SH-SY5Y (cell line): ENCODE measurements around the gene PREPL.

Source experiments
- GATA2 ChIP-seq: IDR thresholded peaks from 2 replicates; pipeline ENCODE4 v1.6.1; 2011; ENCODE audit warnings: mild to moderate bottlenecking, low read depth, low read length
- GATA3 ChIP-seq: IDR thresholded peaks from 2 replicates; pipeline ENCODE4 v1.6.1; 2011; ENCODE audit warnings: low read depth, mild to moderate bottlenecking, low read length, moderate library complexity

The PREPL gene

DNA sequence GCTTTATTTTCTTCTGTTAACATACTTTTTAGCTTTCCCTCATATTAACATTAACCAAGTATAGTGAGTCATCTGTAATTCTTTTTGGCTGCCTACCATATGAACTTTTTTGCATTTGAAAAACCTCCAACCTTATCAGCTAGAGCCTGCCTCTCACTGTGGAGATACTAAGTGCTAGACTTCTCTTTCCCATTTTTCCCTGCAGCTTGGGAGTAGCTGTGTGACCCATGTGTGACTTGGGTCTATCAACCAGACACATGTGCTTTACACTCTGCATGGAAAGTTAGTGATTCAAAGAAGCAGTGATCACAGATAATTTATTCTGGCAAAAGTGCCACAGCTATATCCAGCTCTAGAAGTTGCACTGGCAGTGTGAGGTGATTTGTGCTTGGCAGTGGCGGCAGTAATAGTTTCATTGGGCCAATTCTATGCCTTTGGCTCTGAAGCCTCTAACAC lies 36.3 kb downstream of the PREPL start:
- TF ChIP-seq GATA2 (no peak), GATA3 (no peak)

DNA sequence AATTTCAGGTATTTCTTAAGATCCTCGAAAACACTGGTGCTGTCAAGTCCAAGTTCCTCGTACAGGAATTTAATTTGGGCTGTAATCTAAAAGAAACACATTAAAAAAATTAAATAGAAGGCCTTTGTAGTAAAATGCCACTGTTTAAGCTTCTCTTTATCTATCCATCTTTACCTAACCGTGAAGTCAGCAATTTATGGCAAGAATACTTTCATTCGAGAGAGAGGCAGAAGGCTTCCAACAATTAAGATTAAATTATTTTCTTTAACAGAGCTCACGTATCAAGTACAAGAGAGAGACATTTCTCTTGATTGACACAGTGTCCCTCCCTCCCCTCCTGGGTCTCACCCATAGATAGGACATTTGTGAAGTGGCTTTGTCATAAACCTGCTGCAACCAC lies 39.9 kb downstream of the PREPL start:
- TF ChIP-seq GATA2 (no peak), GATA3 (no peak)

GRCh38 chr2:44320832-44321231 lies 40.5 kb downstream of the PREPL start:
- no peak for TF ChIP-seq GATA2
- TF ChIP-seq GATA3, result no peak

GRCh38 chr2:44315945-44316344 lies 45.3 kb downstream of the PREPL start:
- TF ChIP-seq GATA2, result no peak
- TF ChIP-seq GATA3, result no peak

- no peak for TF ChIP-seq GATA3
- TF ChIP-seq GATA2, result no peak
Observed at GRCh38 chr2:44314362-44314761, 46.9 kb downstream of the PREPL start.

DNA sequence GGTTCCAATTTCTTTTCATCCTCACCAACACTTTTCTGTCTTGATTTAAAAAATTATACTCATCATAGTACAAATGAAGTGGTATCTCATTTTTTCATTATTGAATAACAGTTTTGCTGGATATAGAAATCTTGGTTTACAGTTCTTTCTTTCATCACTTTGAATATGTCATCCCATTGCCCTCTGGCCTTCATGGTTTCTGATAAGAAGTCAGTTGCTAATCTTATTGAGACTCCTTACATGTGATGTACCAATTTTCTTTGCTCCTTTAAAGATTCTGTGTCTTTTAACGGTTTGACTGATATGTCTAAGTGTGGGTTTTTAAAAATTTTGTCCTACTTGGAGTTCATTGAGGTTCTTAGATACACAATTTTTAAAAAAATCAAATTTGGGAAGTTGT lies 51.0 kb downstream of the PREPL start:
- TF ChIP-seq GATA2 (no peak), GATA3 (no peak)

- TF ChIP-seq GATA3 (no peak), GATA2 (no peak)
Observed at GRCh38 chr2:44305882-44306281, 55.4 kb downstream of the PREPL start.

DNA sequence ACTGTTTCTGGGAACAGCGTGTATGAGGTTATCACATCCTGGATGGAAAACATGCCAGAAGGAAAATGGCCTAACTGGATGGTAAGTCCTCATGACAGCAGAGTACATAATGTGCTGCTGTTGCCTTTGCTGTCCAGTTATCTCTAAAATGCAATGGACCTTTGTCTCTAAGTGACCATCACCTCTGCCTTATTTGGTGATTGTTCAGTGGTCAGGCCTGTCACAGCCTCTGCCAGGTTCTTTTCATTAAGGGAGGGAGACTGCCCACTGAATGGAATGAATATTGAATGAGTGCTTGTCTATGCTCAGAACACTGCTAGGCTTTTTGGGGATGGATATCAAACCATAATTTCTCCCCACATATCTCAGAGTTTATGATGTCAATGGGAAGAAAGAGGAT lies 57.0 kb downstream of the PREPL start:
- TF ChIP-seq GATA3, result no peak
- no peak for TF ChIP-seq GATA2

- TF ChIP-seq GATA2, result no peak
- TF ChIP-seq GATA3, result no peak
Observed at GRCh38 chr2:44301111-44301510, 60.2 kb downstream of the PREPL start.

- TF ChIP-seq GATA2 (no peak), GATA3 (no peak)
Observed at GRCh38 chr2:44299635-44300034, 61.7 kb downstream of the PREPL start.

GRCh38 chr2:44297431-44297830 lies 63.9 kb downstream of the PREPL start:
- TF ChIP-seq GATA2 (no peak), GATA3 (no peak)

GRCh38 chr2:44296653-44297052 lies 64.6 kb downstream of the PREPL start:
- TF ChIP-seq GATA3, result no peak
- no peak for TF ChIP-seq GATA2

DNA sequence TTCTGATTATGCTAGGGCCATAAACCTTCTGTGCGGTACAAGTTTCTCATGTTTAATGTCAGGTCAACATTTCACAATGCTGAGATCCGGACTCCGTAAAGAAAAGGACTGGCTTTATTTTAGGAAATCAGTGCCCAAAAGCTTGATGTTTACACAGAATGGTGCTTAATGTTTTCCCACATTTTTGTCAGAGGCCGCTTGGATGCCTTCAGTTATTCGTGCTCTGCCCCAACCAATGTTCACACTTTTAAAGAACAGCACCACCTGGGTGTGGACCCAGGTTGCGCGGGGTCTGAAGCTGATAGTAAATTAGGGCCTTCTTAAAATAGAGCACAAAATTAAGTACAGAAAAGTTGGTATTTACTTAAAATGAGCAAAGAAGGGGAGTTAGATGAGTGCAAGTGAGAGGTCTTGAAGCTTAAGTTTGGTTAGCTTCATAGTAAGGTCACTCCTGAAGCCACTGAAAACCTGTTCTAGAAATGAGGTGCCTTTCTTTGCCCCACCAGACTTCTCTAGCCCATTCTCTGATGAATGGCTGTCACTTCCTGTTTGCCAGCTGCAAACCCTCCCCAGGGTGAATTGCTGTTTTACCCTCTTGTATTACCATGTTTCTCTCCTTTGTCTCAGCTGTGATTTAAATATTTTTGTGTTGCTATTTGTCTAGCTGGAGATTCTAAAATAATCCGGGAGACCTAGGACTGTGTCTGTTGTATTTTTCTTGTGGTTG lies 65.5 kb downstream of the PREPL start:
- TF ChIP-seq GATA2 (no peak), GATA3 (no peak)

GRCh38 chr2:44295113-44295512 lies 66.2 kb downstream of the PREPL start:
- TF ChIP-seq GATA2, result no peak
- TF ChIP-seq GATA3, result no peak
